ENCODE measurements around the gene GRP.
"Not testable (repeated sequence)": the region's sequence is repeated elsewhere in the genome, so short reads cannot be mapped to it uniquely, and the experiment has no call there.

The GRP gene

DNA sequence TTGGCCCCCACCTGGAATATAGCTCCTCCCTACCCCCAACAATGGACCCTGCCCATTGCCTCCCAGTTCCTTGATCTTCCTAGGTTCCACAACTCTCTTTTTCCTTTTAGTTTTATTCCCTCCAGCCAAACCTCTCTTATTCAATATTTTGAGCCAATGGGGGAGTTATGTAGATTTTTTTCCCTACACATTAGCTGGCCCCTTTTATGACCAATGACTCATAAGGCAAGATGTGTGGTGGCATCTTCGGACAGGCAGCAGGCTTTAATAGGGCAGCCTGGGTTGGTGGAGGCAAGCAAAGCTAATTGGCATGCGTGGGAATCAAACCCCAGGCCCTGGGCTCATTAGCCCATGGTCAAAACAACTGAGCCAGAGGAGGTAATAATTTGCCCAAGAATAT is 9.2 kb downstream of the GRP start:
- no peak for DNase-seq (ENCODE audit: low spot score)

DNA sequence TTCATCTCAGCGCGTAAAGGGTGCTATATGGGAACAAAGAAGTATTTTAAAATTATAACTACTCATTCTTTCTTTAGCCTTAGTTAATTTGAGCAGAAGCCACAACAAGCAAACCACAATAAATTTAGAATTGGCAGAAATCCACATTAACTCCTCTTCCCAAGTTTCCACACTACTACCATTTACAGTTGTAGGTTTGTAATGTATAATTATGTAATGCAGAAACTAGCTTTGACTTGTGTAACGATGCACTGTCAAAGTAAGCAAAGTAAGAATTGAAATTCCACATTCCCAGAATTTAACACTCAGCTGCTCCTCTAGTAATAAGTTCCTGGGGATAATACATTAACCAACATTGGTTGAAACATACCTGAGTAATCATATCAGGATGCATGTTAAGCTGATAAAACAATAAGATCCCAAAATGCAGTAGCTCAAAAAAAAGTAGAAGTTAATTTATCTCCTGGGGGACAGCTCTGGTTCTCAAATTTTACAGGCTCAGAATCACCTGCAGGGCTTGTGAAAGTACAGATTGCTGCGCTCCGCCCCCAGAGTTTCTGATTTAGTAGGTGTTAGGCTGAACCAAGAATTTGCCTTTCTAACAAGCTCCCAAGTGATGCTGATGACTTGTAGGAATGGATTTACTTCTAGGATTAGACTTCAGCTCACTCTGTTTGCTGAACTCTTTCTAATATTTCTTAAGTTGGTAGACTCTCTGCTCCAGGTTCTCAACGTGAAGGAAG is 9.9 kb downstream of the GRP start:
- no peak for DNase-seq (ENCODE audit: low spot score)

DNA sequence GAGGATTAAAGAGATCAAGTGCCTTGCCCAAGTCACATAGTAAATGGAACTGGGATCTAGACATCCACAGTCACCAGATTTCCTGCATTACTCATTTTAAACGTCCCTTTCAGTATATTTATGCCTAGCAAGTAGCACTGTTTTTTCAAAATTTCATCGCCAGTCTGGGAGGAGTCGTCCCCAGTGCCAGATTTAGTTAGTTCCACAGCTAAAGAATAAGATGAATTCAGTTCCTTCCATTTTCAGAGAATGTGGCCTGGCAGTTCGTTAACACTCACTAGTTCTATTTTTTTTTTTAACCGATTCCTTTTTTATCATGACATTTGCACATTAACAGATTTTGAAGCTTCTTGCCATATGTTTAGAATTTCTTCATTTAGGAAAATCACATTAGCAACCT is 11.2 kb downstream of the GRP start:
- DNase-seq (ENCODE audit: low spot score): no peak

DNA sequence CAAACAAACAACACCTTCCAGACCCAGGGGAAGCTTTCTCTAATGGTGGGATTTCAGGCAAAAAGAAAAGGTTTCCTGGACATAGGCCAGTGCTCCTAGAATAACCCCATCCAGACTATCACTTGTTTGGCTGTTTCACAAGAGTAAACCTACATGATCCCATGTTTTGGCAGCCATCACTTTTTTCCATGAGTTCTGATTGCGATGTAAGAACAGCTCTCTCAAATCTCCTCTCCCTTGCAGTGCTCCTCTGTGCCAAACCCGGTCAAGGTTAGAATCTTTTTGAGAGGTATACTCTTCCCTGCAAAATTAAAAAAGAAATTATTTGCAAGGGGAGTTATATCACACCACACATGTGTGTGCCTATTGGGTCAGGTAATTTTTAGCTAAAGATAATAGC is 11.9 kb downstream of the GRP start:
- no peak for DNase-seq (ENCODE audit: low spot score)

DNA sequence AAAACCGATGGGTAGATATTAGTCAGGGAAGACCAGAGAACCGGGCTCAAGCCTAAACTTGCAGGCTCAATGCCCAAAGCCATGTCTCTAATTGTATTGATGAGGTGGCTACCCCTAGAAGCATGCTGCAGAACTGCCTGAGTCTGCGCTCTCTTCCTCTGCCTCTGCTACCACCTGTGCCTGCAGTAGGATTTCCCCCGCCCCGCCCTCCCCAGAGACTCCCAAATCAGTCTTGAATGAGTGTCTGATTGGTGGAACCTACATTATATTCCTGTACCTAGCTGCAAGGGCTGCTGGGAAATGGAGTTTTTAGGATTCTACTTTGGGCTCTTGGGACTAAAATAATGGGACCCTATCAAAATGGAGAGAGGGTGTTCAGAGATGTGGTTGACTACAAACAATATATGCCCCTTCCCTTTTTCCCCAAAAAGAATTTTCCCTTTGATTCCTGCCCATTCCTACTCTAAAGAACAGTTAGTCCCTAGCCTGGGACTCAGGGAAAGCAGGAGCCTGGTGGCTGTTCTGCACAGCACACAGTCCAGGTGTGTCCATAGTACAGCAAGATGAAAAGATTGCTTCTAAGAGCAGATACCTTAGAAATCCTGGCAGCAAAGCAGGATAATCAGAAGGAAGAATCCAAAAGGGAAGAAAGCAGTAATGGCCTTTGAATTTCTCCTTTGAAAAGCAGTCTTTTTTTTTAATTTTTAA is 12.5 kb downstream of the GRP start:
- no peak for DNase-seq (ENCODE audit: low spot score)

DNA sequence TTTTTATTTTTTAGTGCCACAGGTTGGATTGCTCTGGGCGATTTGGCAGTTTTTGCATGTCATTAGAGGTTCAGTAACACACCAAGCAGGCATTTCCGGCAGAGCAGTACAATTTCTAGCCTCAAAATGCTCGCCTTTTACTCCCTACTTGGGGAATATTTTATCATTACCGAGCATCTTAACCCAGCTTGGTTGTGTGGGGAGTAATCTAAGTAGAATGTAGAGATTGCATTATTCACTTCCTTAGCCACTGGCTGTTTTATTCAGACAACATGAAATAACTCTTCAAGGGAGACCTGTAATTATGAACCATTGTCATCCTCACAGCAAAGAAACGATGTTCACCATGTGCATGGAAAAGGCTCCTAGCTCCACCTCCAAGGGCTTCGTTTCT is 13.1 kb downstream of the GRP start:
- DNase-seq (ENCODE audit: low spot score): no peak

DNA sequence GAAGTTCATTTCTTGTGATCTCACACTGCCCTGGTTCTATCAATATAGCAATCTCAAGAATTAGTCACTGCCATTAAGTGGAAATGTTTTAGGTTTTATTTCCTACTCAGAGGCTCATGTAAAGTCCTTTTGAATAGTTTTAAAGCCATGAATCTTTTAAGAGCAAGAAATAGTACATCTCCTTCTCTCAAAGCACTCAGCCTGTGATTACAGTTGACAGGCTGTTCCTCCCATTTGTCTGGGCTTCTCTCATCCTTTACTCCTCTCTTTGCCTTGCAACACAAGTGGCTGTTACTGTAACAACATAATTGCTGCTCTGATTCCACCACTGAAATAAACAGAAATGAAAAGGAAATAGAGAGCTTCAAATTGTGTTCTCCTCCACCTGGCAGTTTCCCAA is 18.4 kb downstream of the GRP start:
- no peak for DNase-seq (ENCODE audit: low spot score)

DNA sequence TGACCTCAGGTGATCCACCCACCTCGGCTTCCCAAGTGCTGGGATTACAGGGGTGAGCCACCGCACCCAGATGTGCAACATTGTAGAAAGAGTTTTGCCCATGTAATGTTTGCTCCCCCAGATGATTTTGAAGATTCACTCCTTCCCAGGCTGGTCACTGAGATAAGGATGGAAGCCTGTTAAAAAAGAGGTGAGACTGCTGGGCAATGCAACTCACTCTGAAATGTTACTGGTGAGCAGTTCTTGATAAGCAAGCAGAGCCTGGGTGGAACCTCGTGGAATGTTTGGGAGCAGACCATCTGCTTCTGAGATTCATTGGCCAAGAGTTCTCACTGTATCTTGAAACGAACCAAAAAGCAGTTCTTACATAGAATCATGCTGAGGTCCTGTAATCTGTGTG is 19.7 kb downstream of the GRP start:
- DNase-seq (ENCODE audit: low spot score): no peak

DNA sequence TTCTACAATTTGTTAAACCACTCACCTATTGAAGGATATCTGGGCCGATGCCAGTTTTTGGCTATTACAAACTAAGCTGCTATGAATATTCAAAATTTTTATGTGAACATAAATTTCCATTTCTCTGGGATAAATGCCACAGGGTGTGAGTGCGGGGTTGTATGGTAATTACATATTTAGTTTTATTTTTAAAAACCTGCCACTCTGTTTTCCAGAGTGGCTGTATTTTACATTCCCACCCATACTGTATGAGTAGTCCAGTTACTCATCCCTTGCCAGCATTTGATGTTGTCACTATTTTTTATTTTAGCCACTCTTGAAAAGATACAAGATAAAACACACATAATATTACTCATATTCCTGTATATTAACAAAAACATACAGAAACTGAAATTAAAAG is 22.9 kb downstream of the GRP start:
- no peak for DNase-seq (ENCODE audit: low spot score)

DNA sequence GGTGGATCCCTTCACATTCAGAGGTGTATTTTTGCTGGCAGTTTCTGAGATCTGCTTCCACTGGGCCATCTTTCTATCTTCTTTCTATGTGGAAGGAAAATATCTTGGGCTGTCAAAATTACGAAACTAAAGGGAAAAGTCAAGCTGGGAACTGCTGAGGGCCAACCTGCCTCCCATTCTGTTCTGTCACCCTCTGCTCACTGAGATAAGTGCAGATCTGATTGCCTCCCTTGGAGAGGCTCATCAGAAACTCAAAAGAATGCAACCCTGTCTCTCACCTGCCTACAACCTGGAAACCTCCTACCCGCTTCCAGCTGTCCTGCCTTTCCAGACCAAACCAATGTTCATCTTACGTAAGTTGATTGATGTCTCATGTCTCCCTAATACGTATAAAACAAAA is 26.8 kb downstream of the GRP start:
- DNase-seq (ENCODE audit: low spot score): no peak

DNA sequence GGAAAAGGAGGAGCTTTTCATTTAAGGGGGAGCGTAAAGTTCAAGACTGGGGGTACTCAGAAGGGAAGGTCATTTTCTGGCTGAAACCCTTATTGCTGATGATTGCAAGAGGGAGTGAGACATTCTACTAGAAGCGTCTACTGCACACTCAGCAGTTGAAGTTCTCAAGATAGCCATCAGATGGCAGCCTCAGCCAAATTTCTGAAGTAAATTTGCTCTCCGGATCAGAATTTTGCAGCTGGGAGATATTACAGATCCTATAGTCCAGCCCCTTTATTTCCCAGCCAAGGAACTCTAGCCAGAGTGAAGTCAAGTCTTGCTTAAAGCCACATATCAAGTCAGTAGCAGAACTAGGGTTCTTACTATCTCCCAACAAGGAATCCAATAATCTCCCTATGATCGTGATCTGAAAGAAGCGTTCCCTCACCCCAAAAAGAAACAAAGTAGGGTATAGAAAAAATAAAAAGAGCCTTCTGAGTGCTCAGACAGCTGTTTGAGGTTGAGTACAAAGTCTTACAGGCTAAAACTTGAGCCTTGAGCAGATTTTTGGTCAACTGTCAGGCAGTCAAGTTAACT is 29.3 kb downstream of the GRP start:
- DNase-seq (ENCODE audit: low spot score): no peak

DNA sequence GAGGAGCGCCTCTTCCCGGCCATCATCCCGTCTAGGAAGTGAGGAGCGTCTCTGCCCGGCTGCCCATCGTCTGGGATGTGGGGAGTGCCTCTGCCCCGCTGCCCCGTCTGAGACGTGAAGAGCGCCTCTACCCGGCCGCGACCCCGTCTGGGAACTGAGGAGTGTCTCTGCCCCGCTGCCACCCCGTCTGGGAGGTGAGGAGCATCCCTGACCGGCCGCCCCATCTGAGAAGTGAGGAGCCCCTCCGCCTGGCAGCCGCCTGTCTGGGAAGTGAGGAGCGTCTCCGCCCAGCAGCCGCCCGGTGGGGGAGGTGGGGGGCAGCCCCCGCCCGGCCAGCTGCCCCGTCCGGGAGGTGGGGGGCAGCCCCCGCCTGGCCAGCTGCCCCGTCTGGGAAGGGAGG is 35.5 kb downstream of the GRP start:
- DNase-seq (ENCODE audit: low spot score): not testable (repeated sequence)

DNA sequence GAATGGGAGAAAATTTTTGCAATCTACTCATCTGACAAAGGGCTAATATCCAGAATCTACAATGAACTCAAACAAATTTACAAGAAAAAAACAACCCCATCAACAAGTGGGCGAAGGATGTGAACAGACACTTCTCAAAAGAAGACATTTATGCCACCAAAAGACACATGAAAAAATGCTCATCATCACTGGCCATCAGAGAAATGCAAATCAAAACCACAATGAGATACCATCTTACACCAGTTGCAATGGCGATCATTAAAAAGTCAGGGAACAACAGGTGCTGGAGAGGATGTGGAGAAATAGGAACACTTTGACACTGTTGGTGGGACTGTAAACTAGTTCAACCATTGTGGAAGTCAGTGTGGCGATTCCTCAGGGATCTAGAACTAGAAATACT is 41.9 kb downstream of the GRP start:
- not testable (repeated sequence) for DNase-seq (ENCODE audit: low spot score)

DNA sequence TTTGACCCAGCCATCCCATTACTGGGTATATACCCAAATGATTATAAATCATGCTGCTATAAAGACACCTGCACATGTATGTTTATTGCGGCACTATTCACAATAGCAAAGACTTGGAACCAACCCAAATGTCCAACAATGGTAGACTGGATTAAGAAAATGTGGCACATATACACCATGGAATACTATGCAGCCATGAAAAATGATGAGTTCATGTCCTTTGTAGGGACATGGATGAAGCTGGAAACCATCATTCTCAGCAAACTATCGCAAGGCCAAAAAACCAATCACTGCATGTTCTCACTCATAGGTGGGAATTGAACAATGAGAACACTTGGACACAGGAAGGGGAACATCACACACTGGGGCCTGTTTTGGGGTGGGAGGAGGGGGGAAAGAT is 42.3 kb downstream of the GRP start:
- DNase-seq (ENCODE audit: low spot score): not testable (repeated sequence)

DNA sequence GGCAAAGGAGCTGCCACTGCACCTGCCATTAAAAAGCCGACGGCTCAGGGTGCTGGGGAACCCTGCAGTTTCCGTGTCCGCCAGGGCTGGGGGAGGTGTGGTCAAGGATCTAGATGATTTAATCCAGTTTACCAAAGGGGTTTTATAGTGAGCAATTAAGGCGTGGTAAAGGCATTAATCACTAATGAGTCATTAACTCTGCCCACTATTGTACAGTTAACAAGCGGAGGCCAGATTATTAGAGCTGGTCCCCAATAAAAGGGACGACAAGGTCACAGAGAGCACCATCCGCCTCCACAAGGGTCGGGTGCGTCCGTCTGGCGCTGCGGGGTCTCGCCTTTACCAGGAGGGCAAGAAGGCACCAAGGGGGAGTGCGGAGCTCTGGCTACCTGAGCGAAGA is 43.7 kb downstream of the GRP start:
- DNase-seq (ENCODE audit: low spot score): no peak

DNA sequence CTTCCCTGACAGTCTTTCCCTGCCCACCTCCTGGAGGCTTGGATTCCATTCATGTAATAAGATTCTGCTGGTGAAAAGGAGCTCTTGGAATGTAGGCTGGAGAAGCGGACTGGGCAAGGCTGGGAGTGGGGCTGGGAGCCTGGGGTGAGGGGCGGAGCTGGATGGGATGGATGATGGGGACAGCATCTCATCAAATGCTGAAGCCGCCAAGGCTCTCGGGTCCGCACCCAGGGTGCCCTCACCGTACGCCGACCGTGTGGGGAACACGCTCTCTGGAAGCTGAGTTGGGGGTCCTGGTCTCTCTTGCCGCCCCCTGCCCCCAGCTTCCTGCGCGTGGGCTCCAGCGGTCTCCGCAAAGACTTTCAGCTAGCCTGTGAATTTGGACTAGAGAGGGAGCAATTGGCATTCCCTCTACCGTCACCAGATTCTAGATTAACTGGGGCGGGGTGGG is 44.2 kb downstream of the GRP start:
- no peak for DNase-seq (ENCODE audit: low spot score)

DNA sequence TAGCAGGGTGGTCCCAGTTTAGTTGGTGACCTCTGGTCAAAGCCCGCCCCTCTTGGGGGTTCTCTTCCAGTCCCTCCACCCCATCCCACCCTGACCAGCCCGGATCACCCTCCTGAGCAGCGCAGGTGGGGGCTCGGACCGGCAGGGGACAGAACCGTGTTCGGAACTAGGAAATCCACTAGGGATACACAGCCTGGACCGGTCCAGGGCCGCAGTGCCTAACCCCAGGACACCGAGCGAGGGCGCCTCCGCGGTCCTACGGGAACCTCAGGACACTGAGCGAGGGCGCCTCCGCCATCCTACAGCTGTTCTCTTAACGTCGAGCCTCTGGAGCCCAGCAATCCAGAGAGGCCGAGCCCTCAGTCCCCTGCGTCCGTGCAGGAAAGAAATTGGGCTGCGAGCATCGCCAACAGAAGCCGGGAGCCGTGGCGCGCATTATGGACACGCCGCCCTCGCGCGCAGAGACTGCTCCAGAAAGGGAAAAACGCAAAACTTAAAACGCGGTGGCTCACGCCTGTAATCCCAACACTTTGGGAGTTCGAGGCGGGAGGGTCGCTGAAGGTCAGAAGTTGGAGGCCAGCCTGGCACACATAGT is 44.8 kb downstream of the GRP start:
- no peak for DNase-seq (ENCODE audit: low spot score)

DNA sequence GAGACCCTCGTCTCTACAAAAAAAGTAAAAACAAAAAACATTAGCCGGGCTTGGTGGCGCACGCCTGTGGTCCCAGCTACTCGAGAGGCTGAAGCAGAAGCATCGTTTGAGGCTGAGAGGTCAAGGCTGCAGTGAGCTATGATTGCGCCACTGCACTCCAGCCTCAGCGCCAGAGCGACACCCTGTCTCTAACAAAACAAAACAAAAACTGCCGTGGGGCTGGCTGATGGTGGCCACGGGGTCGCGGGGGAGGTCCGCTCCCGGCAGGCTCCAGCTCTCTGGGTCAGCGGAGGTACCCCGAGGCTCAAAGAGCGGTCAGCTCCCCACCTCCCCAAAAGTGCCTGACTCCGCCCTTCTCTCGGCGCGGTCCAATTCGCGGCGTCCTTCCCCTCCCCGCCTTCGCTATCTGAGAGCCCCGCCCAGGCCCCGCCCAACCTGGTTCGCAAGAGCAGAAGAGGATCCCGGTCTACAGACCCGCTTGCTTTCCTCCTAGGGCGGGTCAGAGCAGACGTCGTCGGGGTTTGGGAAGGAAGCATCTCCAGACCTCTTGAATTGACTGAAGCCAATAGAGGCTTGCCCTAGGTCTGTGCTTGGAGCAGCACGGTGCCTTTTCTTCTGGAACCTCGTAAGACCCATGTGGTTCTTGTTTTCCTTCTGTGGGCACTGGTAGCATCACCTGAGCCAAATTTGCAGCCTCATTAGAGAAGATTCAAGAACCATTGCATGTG is 45.5 kb downstream of the GRP start:
- DNase-seq (ENCODE audit: low spot score): no peak

DNA sequence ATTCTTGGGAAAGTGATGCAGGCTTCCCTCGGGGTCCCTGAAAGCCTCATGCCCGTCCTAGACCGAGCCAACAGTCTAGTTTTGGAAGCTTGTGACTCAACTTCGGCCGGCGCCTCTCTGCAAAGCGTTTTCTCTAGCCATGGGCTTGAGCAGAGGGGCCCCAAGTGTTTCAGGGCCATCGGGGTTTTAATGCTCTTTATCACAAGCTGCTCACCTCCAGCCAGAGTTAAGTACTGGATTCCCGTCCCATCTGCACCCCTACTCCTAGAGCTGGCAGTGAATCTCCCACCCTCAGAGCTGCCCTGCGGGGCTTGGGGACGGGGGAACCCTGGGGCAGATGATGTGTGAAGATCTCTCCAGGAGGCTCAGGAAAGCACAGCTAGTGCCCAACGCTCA is 46.0 kb downstream of the GRP start:
- DNase-seq (ENCODE audit: low spot score): no peak

DNA sequence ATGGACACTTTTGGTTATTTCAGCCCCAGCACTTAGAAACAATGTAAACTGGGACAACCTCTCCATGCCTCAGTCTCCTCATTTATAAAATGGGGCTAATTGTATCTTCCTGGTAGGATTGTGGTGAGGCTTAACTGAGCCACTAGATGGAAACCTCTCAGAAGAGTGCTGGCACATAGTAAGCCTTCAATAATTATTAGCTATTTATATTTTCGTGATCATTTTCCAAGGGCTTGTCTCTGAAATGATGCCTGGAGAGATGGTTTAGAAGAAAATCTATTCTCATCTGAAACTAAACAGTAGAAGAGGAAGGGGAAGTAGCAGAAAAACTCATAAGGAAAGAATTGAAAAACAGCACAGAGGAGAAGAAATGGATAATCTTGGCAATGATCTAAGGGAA is 46.5 kb downstream of the GRP start:
- DNase-seq (ENCODE audit: low spot score): no peak

DNA sequence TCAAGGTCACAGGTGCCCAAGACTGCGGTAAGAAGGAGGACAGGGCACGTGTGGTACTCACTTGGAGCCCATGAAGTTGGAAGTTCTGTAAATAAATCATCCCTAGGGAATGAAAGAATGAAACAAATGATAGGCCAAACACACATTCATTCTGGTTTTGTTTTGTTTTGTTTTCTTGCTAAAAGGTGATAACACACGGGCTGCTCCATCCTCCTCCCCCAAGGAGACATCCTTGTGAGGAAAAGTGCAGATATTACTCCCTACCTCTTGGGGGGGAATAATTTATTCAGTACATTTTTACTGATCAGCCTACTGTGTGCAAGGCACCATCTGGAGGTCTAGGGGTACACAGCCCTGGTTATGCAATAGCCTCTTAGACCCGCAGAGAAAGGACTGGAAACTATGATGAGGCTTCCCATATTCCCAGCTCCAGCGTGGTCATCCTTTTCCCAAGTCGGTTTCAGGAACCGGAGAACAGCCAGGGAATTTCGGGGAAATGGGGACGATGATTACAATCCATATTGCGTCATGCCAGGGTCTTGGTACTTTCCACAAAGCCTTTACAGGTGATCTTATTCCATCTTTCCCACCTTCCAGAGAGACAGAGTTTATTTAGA is 47.0 kb downstream of the GRP start:
- DNase-seq (ENCODE audit: low spot score): no peak

DNA sequence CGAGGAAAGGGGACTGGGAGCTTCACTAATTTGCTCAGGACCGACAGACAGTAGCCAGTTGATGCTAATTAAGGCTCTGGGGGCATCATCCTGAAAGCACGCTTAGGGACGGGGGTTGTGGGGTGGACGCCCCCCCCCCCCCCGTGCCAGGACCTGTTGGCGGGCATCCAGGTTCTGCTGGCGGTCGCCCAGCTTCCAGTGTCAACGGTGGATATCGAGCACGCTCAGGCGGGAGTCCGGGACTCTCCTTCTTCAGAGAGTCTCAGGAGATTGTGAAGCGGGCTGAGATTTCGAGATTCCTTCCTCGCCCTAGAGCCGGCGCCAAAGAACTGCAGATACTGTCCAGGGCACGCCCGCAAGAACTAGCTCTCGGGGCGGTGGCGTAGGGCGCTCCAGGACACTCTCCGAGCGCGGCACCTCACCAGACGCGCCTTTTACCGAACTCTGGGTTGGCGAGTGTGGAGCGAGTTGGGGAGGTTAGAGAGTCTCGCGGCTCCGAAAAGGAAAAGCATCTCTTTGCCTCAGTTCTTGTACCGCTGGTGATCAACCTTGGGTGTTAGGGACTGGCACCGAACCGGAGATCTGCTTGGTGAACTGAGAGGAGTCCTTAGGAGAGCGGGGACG is 47.7 kb downstream of the GRP start:
- DNase-seq (ENCODE audit: low spot score): no peak
